Astrocyte of the spinal cord (primary cell): ENCODE data around the gene TRPM5.

Source experiments
- DNase-seq: peaks from one replicate; pipeline ENCODE4 v3.0.0; 2011; ENCODE audit warnings: low read depth, low spot score
- H3K4me3 ChIP-seq: 2 replicates; pipeline ENCODE4 v1.5.1; 2011; ENCODE audit warnings: low read depth, mild to moderate bottlenecking, low read length, moderate library complexity
- in situ Hi-C: cut with HindIII; loops from 2 replicates; pipeline ENCODE4 v1.10.0; 2017; ENCODE audit warnings: low sequenced_read_pairs
- TF ChIP-seq, protein P1 (sequence below): IDR thresholded peaks from 2 replicates; pipeline ENCODE4 v1.5.1; 2012; ENCODE audit warnings: low read depth, mild to moderate bottlenecking, low read length, inconsistent platforms

Gene TRPM5

DNA sequence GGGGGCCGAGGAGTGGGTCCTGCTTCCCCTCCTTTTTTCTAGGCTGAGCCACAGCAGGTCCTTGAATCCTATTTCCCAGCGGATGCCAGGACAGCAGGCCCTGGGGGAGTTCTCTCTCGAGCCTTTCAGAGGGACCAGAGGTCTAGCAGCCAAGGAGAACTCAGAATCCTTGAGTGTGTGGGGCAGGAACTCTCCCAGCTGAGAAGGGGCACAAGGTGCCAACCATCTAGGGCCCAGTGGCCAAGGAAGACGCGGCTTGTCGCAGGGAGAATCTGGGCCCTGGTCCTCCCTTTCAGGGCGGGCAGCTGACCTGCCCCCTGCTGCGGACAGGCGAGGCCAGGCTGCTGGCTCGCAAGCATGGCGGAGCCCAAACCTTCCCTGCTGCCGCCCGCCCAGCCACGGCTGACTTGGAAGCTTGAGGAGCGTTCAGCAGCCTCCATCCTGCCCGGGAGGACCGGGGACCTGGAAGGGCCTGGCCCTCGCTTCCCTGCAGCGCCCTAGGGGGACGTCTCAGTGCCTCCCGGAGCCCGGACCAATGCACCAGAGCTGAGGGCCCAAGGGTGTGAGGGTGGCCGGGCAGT, 44.7 kb downstream of the TRPM5 start:
- DNase-seq: peak; percentile 25
- in situ Hi-C loops: no loop called here
- TF ChIP-seq, protein P1, sequence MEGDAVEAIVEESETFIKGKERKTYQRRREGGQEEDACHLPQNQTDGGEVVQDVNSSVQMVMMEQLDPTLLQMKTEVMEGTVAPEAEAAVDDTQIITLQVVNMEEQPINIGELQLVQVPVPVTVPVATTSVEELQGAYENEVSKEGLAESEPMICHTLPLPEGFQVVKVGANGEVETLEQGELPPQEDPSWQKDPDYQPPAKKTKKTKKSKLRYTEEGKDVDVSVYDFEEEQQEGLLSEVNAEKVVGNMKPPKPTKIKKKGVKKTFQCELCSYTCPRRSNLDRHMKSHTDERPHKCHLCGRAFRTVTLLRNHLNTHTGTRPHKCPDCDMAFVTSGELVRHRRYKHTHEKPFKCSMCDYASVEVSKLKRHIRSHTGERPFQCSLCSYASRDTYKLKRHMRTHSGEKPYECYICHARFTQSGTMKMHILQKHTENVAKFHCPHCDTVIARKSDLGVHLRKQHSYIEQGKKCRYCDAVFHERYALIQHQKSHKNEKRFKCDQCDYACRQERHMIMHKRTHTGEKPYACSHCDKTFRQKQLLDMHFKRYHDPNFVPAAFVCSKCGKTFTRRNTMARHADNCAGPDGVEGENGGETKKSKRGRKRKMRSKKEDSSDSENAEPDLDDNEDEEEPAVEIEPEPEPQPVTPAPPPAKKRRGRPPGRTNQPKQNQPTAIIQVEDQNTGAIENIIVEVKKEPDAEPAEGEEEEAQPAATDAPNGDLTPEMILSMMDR: no peak
- peak overlapping the region; percentile 72 for H3K4me3 ChIP-seq

DNA sequence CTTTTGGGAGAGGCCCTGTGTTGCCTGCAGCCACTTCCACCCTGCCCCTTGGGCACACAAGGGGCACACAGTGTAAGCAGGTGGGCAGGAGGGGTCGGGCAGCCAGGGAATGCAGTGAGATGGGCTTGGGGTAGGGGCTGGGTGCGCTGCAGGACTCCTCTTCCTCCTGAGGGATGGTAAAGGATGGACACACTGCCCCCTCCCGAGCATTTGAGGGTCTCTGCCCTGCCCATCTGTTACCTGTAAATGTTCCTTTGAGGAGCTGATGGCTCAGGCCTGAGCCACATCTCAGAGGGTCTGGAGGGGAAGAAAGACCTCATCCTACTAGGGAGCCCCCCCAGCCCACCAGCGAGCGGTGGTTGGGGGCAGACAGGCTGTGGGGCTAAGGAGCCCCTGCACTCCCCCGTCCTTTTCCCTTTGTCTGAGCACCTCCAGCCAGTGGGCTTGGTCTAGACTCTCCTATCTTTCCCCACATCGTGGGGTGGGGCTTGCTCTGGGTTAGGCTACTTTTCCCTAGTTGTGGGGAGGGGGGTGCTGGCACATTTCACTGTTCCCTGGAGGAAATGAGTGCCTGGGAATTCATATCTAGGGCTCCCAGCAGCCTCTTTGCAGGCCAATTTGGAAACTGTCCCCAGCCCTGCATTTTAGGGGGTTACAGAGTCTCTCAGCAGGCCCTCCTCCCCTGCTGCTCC, 45.5 kb downstream of the TRPM5 start:
- no peak overlapping the region for H3K4me3 ChIP-seq
- TF ChIP-seq, protein P1: no peak
- in situ Hi-C loops: no loop called here
- no peak for DNase-seq

DNA sequence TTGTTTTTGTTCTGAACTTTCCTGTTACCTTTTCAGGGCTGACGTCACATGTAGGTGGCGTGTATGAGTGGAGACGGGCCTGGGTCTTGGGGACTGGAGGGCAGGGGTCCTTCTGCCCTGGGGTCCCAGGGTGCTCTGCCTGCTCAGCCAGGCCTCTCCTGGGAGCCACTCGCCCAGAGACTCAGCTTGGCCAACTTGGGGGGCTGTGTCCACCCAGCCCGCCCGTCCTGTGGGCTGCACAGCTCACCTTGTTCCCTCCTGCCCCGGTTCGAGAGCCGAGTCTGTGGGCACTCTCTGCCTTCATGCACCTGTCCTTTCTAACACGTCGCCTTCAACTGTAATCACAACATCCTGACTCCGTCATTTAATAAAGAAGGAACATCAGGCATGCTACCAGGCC, 47.3 kb downstream of the TRPM5 start:
- no peak for DNase-seq
- no peak overlapping the region for H3K4me3 ChIP-seq
- in situ Hi-C loops: no loop called here
- TF ChIP-seq, protein P1: no peak

DNA sequence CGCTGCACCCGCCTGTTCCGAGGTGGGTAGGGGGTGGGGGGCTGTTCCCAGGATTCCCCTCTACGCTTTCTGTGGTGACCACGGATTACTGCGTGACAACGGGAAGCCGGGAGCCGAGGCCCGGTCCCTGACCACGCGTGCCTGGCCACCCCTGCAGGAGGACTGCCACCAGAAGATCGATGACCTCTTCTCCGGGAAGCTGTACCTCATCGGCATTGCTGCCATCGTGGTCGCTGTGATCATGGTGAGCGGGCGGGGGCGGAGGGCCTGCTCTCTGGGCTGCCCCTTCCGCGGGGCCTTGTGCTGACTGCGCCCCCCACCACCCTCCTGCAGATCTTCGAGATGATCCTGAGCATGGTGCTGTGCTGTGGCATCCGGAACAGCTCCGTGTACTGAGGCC, 47.8 kb downstream of the TRPM5 start:
- in situ Hi-C loops: no loop called here
- TF ChIP-seq, protein P1: no peak

DNA sequence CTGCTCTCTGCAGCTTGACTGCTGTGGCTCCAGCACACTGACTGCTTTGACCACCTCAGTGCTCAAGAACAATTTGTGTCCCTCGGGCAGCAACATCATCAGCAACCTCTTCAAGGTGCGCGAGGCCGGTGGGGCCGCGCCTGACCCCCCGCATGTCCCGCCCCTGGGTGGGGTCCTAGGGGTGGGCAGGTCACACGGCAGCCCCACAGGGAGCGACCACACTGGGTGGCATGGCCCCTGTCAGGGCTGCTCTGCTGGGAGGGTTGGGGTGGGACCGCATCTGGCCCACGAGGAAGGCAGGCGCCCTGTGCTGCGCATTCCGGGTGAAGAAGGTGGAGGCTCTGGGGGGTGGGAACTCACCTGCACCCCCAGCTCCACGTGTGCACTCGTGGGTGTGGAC, 48.5 kb downstream of the TRPM5 start:
- TF ChIP-seq, protein P1: no peak
- in situ Hi-C loops: no loop called here
- H3K4me3 ChIP-seq: no peak overlapping the region
- DNase-seq: no peak

More for the DNA sequence above, 47.8 kb downstream of the TRPM5 start:
- DNase-seq: no peak
- H3K4me3 ChIP-seq: no peak overlapping the region

DNA sequence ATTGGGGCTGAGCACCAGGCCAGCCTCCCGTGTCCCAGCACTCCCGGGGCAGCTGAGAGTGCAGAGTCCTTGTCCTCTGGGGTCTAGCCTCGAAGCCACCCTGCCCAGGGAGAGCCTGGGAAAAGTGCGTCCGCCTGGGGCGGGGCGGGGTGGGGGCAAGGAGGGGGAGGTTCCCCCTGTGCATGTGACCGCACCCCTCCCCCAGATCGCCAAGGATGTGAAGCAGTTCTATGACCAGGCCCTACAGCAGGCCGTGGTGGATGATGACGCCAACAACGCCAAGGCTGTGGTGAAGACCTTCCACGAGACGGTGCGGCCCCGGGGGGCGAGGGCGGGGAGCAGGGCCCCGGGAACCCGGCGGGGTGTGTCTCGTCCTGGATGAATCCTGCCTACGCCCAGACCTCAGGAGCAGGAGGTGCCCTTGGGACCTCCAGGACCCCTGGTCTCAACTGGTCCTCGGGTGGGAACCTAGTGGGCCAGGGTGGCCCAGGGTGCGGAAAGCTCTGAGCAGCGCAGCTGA, 49.0 kb downstream of the TRPM5 start:
- no peak for DNase-seq
- H3K4me3 ChIP-seq: no peak overlapping the region
- in situ Hi-C loops: no loop called here
- TF ChIP-seq, protein P1: no peak
